K562 (cell line): ENCODE measurements around the gene SEBOX.

Experiments
- E2F1 ChIP-seq: sonication (generic); formaldehyde crosslinking; IDR thresholded peaks from 2 replicates; pipeline ENCODE4 v1.8.1; 2023; ENCODE audit warnings: mild to moderate bottlenecking, missing genetic modification reagents, moderate library complexity
- HDAC8 ChIP-seq: fragments of 450-650 bp; IDR thresholded peaks from 2 replicates; pipeline ENCODE4 v1.6.1; 2016; ENCODE audit warnings: mild to moderate bottlenecking, missing genetic modification characterization, moderate library complexity, missing compliant biosample characterization
- RAD21 ChIP-seq, 2 experiments: fragments of 250-450 bp in 1 of 2; fragments of 450-650 bp in 1 of 2; sonication (Bioruptor Pico) in 1 of 2; formaldehyde crosslinking in 1 of 2; IDR thresholded peaks in 1 of 2; conservative IDR thresholded peaks in 1 of 2; 2 replicates each; pipeline versions ENCODE4 v1.4.0 to v1.8.0; 2020 to 2022; ENCODE audit warnings: mild to moderate bottlenecking in 2 of 2, moderate library complexity in 1 of 2
- RAD51 ChIP-seq: fragments of 450-650 bp; IDR thresholded peaks from 2 replicates; pipeline ENCODE4 v1.7.1; 2016; ENCODE audit warnings: low read depth, mild to moderate bottlenecking, borderline replicate concordance
- TFAP4 ChIP-seq: sonication (generic); formaldehyde crosslinking; IDR thresholded peaks from 2 replicates; pipeline ENCODE4 v1.8.0; 2022; ENCODE audit warnings: missing genetic modification reagents, mild to moderate bottlenecking, moderate library complexity, borderline replicate concordance
- ZBTB43 ChIP-seq: sonication (generic); formaldehyde crosslinking; IDR thresholded peaks from 2 replicates; pipeline ENCODE4 v1.8.0; 2023; ENCODE audit warnings: mild to moderate bottlenecking, missing genetic modification reagents
- ZNF217 ChIP-seq: sonication (generic); formaldehyde crosslinking; IDR thresholded peaks from 2 replicates; pipeline ENCODE4 v1.8.0; 2022; ENCODE audit warnings: mild to moderate bottlenecking, missing genetic modification reagents
- ZNF280B ChIP-seq: fragments of 250-450 bp; sonication (Bioruptor Pico); IDR thresholded peaks from 2 replicates; pipeline ENCODE4 v1.5.1; 2021; ENCODE audit warnings: mild to moderate bottlenecking
- ZNF589 ChIP-seq: fragments of 200-800 bp; sonication (Bioruptor generic); IDR thresholded peaks from 2 replicates; pipeline ENCODE4 v1.6.1; 2016; ENCODE audit warnings: low read depth, missing genetic modification characterization, missing compliant biosample characterization

GRCh38 chr17:28398280-28398981 is 33.4 kb upstream of the SEBOX start:
- TF ChIP-seq ZBTB43 (CRISPR knock-in tag): no peak
- TF ChIP-seq TFAP4 (CRISPR knock-in tag): no peak
- TF ChIP-seq HDAC8 (tag): no peak
- no peak for TF ChIP-seq E2F1 (CRISPR knock-in tag)
- no peak for TF ChIP-seq ZNF217
- no peak for TF ChIP-seq ZNF280B (CRISPR knock-in tag)
- no peak for TF ChIP-seq RAD51
- no peak for TF ChIP-seq RAD21 (CRISPR knock-in tag; conservative IDR thresholded peaks at IDR 0.05 in 1 of 2, IDR thresholded peaks at IDR 0.05 in 1 of 2)
- no peak for TF ChIP-seq ZNF589 (CRISPR knock-in tag)
